GM10248 (cell line): Measurements from ENCODE around the gene RPRD1B.
"Not testable (repeated sequence)": the region's sequence is repeated elsewhere in the genome, so short reads cannot be mapped to it uniquely, and the experiment has no call there.

ENCODE experiments used
- CTCF ChIA-PET: fragments of 300-600 bp; sonication (Branson Sonifier 250); formaldehyde crosslinking; extraction: SDS; loops from one replicate; lab custom pipeline; 2021; ENCODE audit warnings: antibody characterized with exemption; lab: Yijun Ruan, JAX
- POLR2A ChIA-PET: fragments of 350-650 bp; sonication (Branson Sonifier 250); formaldehyde crosslinking; extraction: SDS; loops from one replicate; lab custom pipeline; 2020; ENCODE audit warnings: antibody characterized with exemption; lab: Yijun Ruan, JAX
- DNase-seq: peaks from one replicate; pipeline ENCODE4 v3.0.0; 2012; ENCODE audit errors: extremely low spot score
- TF ChIP-seq, protein P1 (sequence below): IDR thresholded peaks from 2 replicates; pipeline ENCODE4 v1.5.1; 2012; ENCODE audit warnings: mild to moderate bottlenecking, low read depth; ENCODE audit errors: extremely low read depth, missing control alignments, control extremely low read depth

Gene RPRD1B

DNA sequence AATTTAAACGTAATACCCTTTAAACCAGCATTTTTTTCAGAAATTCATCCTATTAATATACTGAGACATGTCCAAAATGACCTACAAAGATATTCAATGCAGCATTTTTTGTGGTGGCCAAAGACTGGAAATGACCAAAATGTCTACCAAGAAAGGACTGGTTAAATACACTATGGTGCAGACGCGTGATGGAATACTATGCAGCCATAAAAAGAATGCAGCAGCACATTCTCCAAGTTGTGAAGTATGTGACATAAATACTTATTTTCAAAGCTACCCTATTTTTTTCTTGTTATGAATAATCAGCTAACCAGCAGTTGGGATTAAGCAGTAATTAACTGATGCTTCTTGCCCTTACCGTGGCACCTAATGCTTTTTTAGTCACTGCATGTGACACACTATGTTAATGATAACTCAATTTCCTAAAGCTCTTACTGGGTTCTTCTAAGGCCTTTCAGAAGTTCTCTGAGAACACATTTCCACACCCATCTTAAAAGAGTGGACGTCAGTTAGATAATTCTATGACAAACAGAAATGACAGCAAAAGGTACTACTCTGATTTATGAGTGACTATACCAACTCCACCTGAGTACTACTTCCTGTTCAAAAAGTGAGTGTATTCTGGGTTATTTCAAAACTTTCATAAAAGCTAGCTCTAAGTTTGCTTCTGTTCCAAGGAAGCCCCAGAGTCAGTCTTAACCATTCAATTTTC is 25.2 kb upstream of the RPRD1B start:
- DNase-seq, result no peak
- TF ChIP-seq, protein P1, sequence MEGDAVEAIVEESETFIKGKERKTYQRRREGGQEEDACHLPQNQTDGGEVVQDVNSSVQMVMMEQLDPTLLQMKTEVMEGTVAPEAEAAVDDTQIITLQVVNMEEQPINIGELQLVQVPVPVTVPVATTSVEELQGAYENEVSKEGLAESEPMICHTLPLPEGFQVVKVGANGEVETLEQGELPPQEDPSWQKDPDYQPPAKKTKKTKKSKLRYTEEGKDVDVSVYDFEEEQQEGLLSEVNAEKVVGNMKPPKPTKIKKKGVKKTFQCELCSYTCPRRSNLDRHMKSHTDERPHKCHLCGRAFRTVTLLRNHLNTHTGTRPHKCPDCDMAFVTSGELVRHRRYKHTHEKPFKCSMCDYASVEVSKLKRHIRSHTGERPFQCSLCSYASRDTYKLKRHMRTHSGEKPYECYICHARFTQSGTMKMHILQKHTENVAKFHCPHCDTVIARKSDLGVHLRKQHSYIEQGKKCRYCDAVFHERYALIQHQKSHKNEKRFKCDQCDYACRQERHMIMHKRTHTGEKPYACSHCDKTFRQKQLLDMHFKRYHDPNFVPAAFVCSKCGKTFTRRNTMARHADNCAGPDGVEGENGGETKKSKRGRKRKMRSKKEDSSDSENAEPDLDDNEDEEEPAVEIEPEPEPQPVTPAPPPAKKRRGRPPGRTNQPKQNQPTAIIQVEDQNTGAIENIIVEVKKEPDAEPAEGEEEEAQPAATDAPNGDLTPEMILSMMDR, result no peak
- POLR2A ChIA-PET, result no interaction called here
- CTCF ChIA-PET, result interaction anchor here (1.2 to 4.6 kb wide), 5 partner anchors 9 to 235 kb away, joined by 3 to 34 read pairs (median 5); partner anchors contain the start of genes RPRD1B and TTI1

DNA sequence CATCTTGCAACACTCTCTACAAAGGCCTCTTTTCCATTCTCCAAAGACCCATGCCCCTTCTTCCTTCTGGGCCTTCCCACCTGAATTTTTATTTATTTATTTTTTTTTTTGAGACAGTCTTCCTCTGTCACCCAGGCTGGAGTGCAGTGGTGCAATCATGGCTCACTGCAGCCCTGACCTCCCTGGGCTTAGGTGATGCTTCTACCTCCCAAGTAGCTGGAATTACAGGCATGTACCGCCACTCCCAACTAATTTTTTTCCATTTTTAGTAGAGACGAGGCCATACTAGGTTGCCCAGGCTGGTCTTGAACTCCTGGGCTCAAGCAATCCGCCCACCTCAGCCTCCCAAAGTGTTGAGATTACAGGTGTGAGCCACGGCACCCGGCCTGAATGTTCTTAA is 24.1 kb upstream of the RPRD1B start:
- CTCF ChIA-PET, result interaction anchor here (1.4 to 2.3 kb wide), 2 partner anchors 11 to 16 kb away, joined by 6 to 8 read pairs; no protein-coding TSS in a partner anchor
- POLR2A ChIA-PET, DNase-seq: not testable (repeated sequence)

DNA sequence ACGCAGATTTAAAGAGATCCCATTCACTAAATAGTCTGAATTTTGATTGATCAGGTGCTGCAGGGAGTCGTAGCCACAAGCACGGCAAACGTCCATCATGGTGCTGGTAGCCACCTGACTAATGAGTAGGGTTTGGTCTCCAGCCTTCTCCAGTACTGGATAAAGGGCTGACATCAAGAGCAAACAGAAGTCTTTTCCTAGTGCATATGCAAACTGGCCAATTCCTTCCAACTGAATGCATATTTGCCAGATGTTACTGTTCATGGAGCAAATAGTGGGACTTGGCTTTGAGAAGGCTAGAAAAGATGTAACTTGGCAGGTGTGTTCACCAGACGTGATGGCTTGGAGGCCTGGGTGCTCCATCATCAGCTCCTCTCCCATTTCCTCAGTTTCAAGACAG is 21.9 kb upstream of the RPRD1B start:
- DNase-seq, result no peak
- CTCF ChIA-PET, result interaction anchor here (0.6 kb wide), 1 partner anchor 17 kb away, joined by 3 read pairs; no protein-coding TSS in a partner anchor

DNA sequence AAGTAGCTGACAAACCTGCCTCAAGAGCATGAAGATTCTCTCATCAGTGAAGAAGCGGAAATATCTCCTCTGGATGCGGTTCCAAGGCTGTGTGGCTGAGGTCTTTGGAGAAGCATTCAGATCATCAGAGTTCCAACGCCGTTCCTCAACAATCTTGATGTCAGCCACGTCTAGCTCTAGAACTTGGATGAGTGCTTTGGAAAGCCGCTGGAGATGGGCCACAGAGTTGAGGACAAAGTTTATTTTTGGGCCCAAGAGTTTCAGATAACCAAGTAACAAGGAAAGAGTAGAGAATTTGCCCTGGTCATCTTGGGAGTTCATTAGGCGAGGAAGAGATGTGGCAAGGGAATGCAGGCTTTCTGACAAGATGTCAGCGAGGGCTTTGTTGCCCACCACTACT is 21.2 kb upstream of the RPRD1B start:
- DNase-seq, result no peak
- TF ChIP-seq, protein P1, result no peak
- ChIA-PET CTCF (interaction anchor here (0.6 to 1.1 kb wide), 2 partner anchors 16 to 209 kb away, joined by 3 read pairs; no protein-coding TSS in a partner anchor), POLR2A (no interaction called here)

More for the DNA sequence above, 21.9 kb upstream of the RPRD1B start:
- POLR2A ChIA-PET, result no interaction called here
- TF ChIP-seq, protein P1, result no peak

DNA sequence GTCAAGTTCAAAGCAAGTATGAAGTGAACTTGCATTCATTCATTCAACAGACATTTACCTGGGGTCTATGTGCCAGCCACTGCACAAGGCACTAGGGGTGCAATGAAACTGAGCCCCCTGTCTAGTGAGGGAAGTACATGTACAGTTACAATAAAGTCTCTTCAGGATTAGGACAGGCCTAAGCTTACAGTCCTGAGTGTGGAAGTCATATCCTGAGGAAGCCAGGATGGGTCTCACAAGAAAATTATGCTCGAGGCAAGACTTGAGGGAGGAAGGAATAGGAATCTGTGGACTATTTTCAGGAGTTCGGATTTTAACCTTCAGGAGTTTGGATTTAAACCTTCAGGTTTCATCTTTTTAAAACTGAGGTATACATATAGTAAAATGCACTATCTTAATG is 19.7 kb upstream of the RPRD1B start:
- no peak for DNase-seq
- ChIA-PET POLR2A (no interaction called here), CTCF (interaction anchor here (1.4 kb wide), 1 partner anchor 17 kb away, joined by 4 read pairs; no protein-coding TSS in a partner anchor)
- TF ChIP-seq, protein P1, result no peak

DNA sequence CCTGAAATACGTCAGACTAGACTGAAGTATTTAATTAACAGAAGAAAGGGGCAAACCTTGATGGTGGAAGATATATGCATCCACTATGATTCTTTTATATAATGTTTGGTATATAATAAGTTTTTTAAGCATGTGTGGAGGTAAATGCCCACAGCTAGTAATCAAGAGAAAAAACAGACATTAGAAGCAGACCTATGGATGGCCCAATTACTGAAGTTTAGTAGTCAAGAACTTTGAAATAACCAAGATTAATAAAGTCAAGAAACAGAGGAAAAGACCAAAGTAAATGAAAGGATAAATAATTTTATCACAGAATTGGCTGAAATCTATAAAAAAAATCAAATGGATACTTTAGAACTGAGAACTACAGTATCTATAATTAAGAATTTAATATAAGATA is 15.6 kb upstream of the RPRD1B start:
- POLR2A ChIA-PET, result no interaction called here
- TF ChIP-seq, protein P1, result no peak
- DNase-seq, result no peak
- CTCF ChIA-PET, result interaction anchor here (0.7 to 2.3 kb wide), 2 partner anchors 10 to 16 kb away, joined by 3 to 5 read pairs; no protein-coding TSS in a partner anchor

DNA sequence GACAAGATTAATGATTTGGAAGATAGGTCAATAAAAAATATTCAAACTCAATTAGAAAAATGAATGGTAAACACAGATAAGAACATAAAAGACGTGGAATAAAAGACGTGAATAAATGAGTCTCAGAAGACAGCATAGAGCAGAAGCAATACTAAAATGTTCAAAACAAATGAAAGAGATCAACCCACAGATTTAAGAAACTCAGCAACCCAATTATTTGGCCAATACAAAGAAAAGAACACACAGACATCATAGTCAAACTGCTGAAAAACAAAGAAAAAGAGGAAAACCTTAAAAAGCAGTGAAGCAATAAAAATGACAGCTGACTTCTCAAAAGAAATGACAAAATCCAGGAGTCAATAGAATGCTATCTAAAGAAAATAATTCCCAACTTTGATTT is 15.2 kb upstream of the RPRD1B start:
- ChIA-PET CTCF (no interaction called here), POLR2A (no interaction called here)
- no peak for DNase-seq
- TF ChIP-seq, protein P1, result no peak
